ENCODE results near the gene SEC62. TPM values are rescaled to one million over a fixed set of nuclear protein-coding genes. Genes with fewer than 3 reads are reported as not detected.
"Not testable (repeated sequence)": the region's sequence is repeated elsewhere in the genome, so short reads cannot be mapped to it uniquely, and the experiment has no call there.

The SEC62 gene
- total RNA-seq, 4 donors from 2014 or later: 18.3 to 35.3 (median 28.9) TPM

DNA sequence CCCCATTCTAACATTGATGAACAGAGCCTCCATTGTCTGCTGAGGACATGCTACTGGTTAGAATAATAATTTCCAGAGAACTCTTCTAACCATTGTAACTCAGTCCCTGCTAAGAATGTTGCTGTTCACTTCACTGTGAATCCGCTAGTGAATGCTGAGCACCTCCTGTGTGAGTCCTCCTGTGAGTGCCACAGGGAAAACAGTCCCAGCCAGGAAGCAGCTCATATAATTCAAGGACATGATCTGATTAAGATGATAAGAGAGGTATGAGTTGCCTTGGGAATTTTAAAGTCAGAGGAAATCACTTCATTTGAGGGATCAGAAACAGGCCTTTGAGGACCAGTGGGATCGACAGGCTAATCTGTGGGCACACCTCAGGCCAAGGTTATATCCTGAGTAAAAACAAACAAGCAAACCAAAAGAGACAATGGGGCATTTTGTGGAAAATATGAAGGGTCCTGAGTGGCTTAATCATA is 37.3 kb downstream of the SEC62 start:
- Histone ChIP-seq H3K4me1 (no peaks in the 10 kb centered on the region), H3K9me3 (no peaks in the 10 kb centered on the region), H3K36me3 (no peaks in the 10 kb centered on the region), H3K27me3 (no peaks in the 10 kb centered on the region), H3K4me3 (no peak overlapping the region), H3K27ac (no peak overlapping the region)
- WGBS: 40% methylated on average over 2 of the region's 2 CpGs
- TF ChIP-seq POLR2AphosphoS5 (IDR thresholded peaks at IDR 0.05) (no peak), POLR2A (IDR thresholded peaks at IDR 0.05) (no peak), EP300 (IDR thresholded peaks at IDR 0.05) (no peak)
- TF ChIP-seq, protein P1, sequence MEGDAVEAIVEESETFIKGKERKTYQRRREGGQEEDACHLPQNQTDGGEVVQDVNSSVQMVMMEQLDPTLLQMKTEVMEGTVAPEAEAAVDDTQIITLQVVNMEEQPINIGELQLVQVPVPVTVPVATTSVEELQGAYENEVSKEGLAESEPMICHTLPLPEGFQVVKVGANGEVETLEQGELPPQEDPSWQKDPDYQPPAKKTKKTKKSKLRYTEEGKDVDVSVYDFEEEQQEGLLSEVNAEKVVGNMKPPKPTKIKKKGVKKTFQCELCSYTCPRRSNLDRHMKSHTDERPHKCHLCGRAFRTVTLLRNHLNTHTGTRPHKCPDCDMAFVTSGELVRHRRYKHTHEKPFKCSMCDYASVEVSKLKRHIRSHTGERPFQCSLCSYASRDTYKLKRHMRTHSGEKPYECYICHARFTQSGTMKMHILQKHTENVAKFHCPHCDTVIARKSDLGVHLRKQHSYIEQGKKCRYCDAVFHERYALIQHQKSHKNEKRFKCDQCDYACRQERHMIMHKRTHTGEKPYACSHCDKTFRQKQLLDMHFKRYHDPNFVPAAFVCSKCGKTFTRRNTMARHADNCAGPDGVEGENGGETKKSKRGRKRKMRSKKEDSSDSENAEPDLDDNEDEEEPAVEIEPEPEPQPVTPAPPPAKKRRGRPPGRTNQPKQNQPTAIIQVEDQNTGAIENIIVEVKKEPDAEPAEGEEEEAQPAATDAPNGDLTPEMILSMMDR (IDR thresholded peaks at IDR 0.05): no peak
- DNase-seq (ENCODE audit: low spot score in 2 of 2): no peak

DNA sequence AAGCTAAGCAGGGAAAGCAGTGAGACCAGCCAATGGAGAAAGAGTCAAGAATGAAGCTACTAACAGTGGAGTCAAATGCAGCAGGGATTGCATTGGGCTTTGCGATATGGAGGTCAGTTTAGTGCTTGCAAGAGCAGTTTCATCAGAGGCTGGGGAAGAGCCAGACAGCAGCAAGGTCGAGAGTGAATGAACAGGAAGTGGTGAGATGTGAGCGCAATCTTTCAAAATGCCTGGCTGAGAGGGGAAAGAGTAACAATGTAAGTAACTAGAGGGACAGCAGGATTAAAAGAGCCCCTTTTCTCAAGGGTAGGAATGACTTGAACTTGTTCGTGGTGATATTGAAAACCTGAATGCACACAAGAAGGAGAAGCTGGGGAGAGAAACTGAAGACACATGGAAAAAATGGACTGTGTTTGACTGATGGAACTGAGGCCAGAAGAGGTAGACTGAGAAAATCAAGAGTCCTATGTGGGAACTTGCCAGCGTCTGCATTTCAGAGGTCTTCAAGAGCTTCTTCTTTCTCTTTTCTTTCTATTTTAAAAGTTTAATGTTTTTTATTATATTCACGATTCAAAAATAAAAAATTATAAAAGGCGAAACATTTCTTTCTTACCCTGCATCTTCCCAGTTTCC is 40.5 kb downstream of the SEC62 start:
- Histone ChIP-seq H3K4me1 (no peaks in the 10 kb centered on the region), H3K27ac (no peak overlapping the region), H3K36me3 (no peaks in the 10 kb centered on the region), H3K27me3 (no peaks in the 10 kb centered on the region), H3K4me3 (no peak overlapping the region), H3K9me3 (no peaks in the 10 kb centered on the region)
- WGBS: 76% methylated on average over 7 of the region's 7 CpGs
- TF ChIP-seq EP300 (IDR thresholded peaks at IDR 0.05) (no peak), POLR2A (IDR thresholded peaks at IDR 0.05) (no peak), POLR2AphosphoS5 (IDR thresholded peaks at IDR 0.05) (no peak)
- TF ChIP-seq, protein P1 (IDR thresholded peaks at IDR 0.05): no peak
- DNase-seq (ENCODE audit: low spot score in 2 of 2): no peak

DNA sequence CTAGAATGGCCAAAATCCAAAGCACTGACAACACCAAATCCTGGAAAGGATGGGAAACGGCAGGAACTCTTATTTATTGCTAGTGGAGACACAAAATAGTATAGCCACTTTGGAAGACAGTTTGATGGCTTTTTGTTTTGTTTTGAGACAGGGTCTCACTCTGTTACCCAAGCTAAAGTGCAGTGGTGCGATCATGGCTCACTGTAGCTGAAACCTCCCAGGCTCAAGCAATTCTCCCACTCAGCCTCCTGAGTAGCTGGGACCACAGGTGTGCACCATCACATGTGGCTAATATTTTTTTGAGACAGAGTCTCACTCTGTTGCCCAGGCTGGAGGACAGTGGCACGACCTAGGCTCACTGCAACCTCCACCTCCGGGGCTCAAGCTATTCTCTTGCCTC is 43.9 kb downstream of the SEC62 start:
- no peak for TF ChIP-seq POLR2AphosphoS5 (IDR thresholded peaks at IDR 0.05)
- TF ChIP-seq, protein P1 (IDR thresholded peaks at IDR 0.05): no peak
- no peak for TF ChIP-seq POLR2A (IDR thresholded peaks at IDR 0.05)
- no peak for TF ChIP-seq EP300 (IDR thresholded peaks at IDR 0.05)

DNA sequence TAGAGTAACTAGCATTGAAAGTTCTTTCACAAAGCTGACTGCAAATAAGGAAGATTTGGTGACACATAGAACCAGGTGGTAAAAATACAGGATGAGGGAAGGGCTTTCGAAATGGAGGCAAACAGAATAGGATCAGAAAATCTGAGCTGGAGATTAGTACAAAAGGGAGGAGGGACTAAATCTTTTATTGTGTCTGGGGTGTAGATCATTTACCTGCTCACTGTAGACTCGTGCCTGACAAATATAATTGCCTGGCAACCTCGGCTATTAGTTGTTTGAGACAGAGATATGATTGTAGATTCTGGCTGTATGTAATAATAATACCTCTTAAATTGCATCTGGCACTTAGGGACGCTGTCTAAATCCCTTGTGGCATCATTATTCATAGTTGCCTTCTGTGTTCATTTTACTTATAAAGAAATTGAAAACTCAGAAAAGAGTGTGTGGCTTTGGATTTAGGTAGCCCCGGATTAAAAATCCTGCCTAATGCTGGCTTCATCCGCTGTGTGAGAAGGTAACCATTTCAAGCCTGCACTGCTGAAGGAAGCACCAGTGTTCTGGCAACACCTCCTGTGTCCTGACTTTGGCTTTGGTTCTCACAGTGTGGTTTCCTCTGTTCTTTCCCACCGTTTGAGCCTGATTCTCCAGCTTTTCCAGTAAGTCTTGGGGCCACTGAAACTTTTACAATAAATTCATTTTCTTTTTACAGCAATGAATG is 46.2 kb downstream of the SEC62 start:
- TF ChIP-seq POLR2A (IDR thresholded peaks at IDR 0.05): no peak
- no peak for TF ChIP-seq POLR2AphosphoS5 (IDR thresholded peaks at IDR 0.05)
- no peak for TF ChIP-seq EP300 (IDR thresholded peaks at IDR 0.05)
- TF ChIP-seq, protein P1 (IDR thresholded peaks at IDR 0.05): no peak
- Histone ChIP-seq H3K9me3 (no peaks in the 10 kb centered on the region), H3K36me3 (no peaks in the 10 kb centered on the region), H3K27ac (no peak overlapping the region), H3K27me3 (no peaks in the 10 kb centered on the region), H3K4me3 (no peak overlapping the region), H3K4me1 (no peaks in the 10 kb centered on the region)
- WGBS: 57% methylated on average over 7 of the region's 7 CpGs
- DNase-seq (ENCODE audit: low spot score in 2 of 2): no peak

More for the DNA sequence above, 43.9 kb downstream of the SEC62 start:
- Histone ChIP-seq H3K27ac (no peak overlapping the region), H3K27me3 (no peaks in the 10 kb centered on the region), H3K9me3 (no peaks in the 10 kb centered on the region), H3K4me1 (no peaks in the 10 kb centered on the region), H3K4me3 (no peak overlapping the region), H3K36me3 (no peaks in the 10 kb centered on the region)
- no peak for DNase-seq (ENCODE audit: low spot score in 2 of 2)
- WGBS: 88% methylated on average over 4 of the region's 4 CpGs

DNA sequence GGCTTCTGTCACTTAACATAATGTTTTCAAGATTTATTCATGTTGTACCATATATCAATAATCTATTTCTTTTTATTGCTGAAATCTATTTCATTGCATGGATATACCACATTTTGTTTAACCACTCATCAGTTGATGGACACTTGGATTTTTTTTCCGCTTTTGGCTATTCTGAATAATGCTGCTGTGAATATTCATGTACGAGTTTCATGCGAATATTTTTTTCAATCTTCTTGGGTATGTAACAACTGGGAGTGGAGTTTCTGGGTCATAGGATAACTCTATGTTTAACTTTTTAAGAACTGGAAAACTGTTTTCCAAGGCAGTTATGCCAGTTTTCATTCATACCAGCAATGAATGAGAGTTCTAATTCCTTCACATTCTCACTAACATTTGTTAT is 49.5 kb downstream of the SEC62 start:
- Histone ChIP-seq H3K27me3 (no peaks in the 10 kb centered on the region), H3K4me3 (no peak overlapping the region), H3K9me3 (no peaks in the 10 kb centered on the region), H3K4me1 (no peaks in the 10 kb centered on the region), H3K27ac (no peak overlapping the region), H3K36me3 (no peaks in the 10 kb centered on the region)
- WGBS: 84% methylated on average over 3 of the region's 3 CpGs
- TF ChIP-seq EP300 (IDR thresholded peaks at IDR 0.05) (no peak), POLR2A (IDR thresholded peaks at IDR 0.05) (no peak), POLR2AphosphoS5 (IDR thresholded peaks at IDR 0.05) (no peak)
- TF ChIP-seq, protein P1 (IDR thresholded peaks at IDR 0.05): no peak
- no peak for DNase-seq (ENCODE audit: low spot score in 2 of 2)

DNA sequence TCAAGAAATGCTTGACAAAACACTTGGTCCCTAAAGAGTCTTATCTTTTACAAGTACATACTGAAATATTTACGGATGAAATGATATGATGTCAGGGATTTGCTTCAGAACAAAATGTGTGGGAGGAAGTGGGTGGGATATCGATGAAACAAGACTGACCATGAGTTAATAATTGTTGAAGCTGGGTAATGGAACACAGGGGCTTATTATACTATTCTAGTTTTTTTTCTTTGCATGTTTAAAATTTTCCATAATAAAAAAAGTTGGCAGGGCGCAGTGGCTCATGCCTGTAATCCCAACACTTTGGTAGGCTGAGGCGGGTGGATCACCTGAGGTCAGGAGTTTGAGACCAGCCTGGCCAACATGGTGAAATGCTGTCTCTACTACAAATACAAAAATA is 52.7 kb downstream of the SEC62 start:
- H3K36me3 ChIP-seq; H3K4me3 ChIP-seq; H3K27ac ChIP-seq; DNase-seq (ENCODE audit: low spot score in 2 of 2); H3K27me3 ChIP-seq; H3K4me1 ChIP-seq; H3K9me3 ChIP-seq: not testable (repeated sequence)
- WGBS: 84% methylated on average over 4 of the region's 4 CpGs

All from suprapubic skin (tissue), 4 donors.